Cortex of kidney (tissue), 1 donor: ENCODE measurements around the gene CSF1R.
"Not testable (repeated sequence)": the region's sequence is repeated elsewhere in the genome, so short reads cannot be mapped to it uniquely, and the experiment has no call there.

ENCODE experiments used
- DNase-seq: peaks from one replicate; lab custom pipeline; 2025; lab: John Stamatoyannopoulos, UW

Gene CSF1R

GRCh38 chr5:150055326-150056074, 30.9 kb downstream of the CSF1R start:
- no peak for DNase-seq

- DNase-seq, result no peak
These were observed 31.8 kb downstream of the CSF1R start for GRCh38 chr5:150054569-150054968.

- no peak for DNase-seq
These were observed 32.5 kb downstream of the CSF1R start for GRCh38 chr5:150053713-150054392.

DNA sequence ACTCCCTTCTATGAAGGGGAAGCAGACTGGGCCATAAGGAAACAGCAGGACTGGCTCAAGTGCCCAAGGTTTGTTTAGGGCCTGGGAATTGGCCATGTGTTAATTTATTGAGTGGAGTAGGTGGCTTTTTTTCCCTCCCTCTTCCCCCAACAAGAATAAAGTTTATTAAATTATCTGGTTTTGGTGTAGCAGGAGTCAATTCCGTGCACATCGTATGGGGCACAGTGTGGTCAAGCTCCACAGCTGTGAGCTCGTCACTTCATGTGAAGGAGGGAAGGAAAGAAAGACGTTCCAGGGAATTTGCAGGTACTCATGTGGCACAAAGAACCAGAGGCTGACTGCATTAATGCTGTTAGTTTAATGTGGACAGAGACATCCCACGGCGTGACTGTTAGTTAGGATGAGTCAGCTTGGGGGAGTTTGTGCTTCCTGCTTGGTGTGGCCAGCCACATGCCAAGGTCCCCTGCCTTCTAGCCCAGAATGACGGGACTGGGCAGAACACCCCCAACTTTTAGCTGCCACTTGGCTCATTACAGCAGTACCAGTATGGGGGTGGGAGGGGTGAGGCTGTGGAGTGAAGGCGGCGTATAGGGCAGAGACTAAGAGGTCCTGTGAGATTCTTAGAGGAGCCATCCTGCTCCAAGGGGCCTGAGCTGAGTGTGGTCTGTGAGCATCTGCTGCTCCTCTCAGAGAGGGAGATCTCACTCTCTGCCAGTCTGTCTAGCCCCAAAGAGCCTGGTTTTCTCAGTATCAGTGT, 33.2 kb downstream of the CSF1R start:
- no peak for DNase-seq

- DNase-seq, result no peak
These were observed 34.0 kb downstream of the CSF1R start for GRCh38 chr5:150052226-150052955.

GRCh38 chr5:150051657-150052195, 34.6 kb downstream of the CSF1R start:
- no peak for DNase-seq

DNA sequence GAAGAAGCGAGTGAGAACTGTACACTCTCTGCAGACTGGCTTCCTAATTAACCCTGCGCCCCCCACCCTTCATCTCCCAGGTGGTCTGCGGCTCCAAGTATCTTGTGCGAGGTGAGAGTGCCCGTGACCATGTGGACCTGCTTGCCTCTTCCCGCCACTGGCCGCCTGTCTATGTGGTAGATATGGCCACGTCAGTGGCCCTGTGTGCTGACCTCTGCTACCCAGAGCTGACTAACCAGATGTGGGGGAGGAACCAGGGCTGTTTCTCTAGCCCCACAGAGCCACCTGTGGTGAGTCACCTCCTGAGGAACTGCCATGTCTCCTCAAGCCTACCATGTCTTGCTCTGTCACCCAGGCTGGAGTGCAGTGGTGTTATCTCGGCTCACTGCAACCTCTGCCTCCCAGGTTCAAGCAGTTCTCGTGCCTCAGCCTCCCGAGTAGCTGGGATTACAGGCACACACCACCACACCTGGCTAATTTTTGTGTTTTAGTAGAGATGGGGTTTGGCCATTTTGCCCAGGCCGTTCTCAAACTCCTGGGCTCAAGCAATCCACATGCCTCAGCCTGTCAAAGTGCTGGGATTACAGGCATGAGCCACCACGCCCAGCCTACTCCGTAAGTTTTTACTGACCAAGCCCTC, 36.1 kb downstream of the CSF1R start:
- DNase-seq, result not testable (repeated sequence)

GRCh38 chr5:150046031-150046430, 40.3 kb downstream of the CSF1R start:
- no peak for DNase-seq

- no peak for DNase-seq
These were observed 40.8 kb downstream of the CSF1R start for GRCh38 chr5:150045549-150045948.

- DNase-seq, result no peak
These were observed 41.6 kb downstream of the CSF1R start for GRCh38 chr5:150044712-150045111.

GRCh38 chr5:150044329-150044681, 42.0 kb downstream of the CSF1R start:
- no peak for DNase-seq

GRCh38 chr5:150043657-150044328, 42.6 kb downstream of the CSF1R start:
- no peak for DNase-seq

- no peak for DNase-seq
These were observed 43.9 kb downstream of the CSF1R start for GRCh38 chr5:150042459-150042858.

DNA sequence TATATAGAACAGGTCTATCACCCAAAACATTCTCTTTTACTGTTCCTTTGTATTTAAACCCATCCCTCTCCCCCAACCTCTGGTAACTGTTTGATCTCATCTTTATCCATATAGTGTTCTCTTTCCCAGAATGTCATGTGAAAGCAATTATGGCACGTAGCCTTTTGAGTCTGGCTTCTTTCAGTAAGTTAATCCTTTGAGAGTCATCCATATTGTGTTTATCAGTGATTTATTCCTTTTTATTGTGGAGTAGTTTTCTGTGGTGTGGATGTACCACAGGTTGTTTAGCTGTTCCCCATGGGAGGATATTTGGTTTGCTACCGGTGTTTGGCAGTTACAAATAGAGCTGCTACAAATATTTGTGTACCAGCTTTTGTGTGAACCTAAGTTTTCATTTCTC, 47.8 kb downstream of the CSF1R start:
- DNase-seq, result no peak

- no peak for DNase-seq
These were observed 49.8 kb downstream of the CSF1R start for GRCh38 chr5:150036513-150036912.

- no peak for DNase-seq
These were observed 51.0 kb downstream of the CSF1R start for GRCh38 chr5:150035139-150035895.

DNA sequence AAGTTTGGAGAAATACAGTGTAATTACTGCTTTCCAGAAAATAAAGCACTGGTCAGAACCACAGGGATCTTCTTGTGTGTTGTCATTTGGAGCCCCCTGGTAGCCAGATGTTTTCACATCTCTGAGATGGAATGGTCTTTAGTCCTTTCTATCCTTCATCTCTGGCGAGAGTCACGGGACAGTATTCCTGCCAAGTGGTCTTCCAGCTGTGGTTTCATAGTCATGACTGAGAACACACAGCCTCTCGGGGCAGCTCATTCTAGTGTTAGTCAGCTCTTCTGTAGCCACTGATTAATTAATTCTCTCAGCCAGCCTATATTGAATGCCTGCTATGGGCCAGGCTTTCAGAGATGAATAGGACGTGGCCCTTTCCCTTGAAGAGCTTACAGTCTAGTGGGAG, 51.7 kb downstream of the CSF1R start:
- DNase-seq, result no peak

DNA sequence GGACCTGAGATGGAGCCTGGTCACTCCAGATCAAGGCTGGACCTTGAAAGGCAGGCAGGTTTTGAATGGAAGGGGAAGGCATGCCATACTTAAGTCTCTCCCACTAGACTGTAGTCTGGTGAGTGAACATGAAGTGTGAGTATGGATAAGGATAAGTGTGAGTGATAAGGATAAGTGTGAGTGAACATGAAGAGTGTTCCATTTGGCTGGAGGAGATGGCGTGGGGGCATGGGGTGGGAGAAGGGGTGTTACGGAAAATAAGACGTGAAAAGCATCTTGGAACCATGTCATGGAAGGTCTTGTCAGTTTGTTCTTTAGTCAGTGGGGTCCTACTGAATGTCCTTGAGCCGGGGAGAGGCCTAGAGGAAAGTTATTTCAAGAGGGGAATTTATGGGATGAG, 53.0 kb downstream of the CSF1R start:
- no peak for DNase-seq

DNA sequence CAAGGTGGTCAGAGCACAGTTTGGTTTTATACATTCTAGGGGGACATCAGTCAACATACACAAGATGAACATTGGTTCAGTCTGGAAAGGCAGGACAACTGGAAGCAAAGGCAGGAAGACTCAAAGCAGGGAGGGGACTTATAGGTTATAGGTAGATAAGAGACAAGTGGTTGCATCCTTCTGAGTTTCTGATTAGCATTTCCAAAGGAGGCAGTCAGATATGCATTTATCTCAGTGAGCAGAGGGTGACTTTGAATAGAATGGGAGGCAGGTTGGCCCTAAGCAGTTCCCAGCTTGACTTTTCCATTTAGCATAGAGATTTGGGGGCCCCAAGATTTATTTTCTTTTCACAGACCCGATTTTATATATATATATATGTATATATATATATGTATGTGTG, 58.3 kb downstream of the CSF1R start:
- not testable (repeated sequence) for DNase-seq

DNA sequence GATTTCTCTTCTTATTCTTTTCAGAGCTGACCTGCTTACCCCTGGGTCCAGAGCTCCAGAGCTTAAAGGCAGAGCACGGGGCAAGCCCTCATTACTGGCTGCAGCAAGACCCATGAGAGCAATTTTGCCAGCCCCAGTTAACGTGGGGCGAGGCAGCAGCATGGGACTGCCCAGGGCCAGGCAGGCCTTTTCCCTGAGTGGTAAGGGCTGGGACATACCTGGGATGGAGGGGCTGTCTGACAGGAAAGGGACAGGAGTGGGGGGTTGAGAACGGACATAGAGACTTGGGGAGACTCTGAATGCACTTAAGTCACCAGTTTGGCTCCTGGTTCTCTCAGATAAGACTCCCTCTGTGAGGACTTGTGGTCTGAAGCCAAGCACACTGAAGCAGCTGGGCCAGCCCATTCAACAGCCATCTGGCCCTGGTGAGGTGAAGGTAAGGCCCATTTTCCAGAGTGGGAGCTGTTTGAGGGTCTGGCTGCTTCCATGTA, 59.6 kb downstream of the CSF1R start:
- no peak for DNase-seq
